ENCODE data around the gene TMEM134. TPM values are rescaled to one million over a fixed set of nuclear protein-coding genes. Genes with fewer than 3 reads are reported as not detected.

The TMEM134 gene
- total RNA-seq, 1 donor from 2014 or later = 51.4 TPM

DNA sequence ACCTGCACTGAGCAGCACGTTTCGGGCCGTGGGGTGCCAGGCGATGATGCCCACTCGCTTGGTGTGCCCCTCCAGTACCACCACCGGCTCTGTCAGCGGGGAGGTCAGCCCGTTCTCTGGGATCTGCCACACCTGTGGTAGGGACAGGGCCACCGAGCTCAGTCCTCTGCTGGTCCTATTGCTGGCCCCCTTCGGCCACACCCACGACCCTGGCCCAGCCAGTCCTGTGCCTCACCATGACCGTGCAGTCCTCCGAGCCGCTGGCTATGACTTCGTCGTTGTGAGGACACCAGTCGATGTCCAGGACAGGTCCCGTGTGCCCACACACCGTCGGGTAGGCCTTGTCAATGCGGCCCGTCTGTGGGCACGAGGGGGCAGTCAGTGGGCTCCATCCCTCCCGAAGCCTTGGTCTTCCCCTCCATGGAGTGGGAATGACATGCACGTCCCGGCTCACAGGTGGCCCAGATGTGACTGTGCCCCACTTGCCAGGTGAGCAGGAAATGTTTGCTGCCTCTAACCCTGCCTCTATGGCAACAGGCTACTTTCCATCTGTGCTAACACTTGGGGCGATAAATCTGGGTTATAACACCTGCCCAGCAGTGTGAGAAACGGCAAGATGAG, 27.2 kb downstream of the TMEM134 start:
- H3K36me3 Mint-ChIP-seq (ENCODE audit: unreplicated experiment) = peaks cover 12% of the 10 kb centered on the region
- no peaks in the 10 kb centered on the region for H3K27me3 Mint-ChIP-seq (ENCODE audit: unreplicated experiment)
- peak overlapping the region; percentile 87 for H3K4me3 Mint-ChIP-seq (ENCODE audit: unreplicated experiment)
- peaks cover 30% of the 10 kb centered on the region for H3K4me1 Mint-ChIP-seq (ENCODE audit: unreplicated experiment)
- no peak for DNase-seq (ENCODE audit: extremely low spot score, unreplicated experiment)
- no peaks in the 10 kb centered on the region for H3K9me3 Mint-ChIP-seq (ENCODE audit: unreplicated experiment)
- no peak overlapping the region for H3K27ac Mint-ChIP-seq (ENCODE audit: unreplicated experiment)
- TF ChIP-seq, protein P1, sequence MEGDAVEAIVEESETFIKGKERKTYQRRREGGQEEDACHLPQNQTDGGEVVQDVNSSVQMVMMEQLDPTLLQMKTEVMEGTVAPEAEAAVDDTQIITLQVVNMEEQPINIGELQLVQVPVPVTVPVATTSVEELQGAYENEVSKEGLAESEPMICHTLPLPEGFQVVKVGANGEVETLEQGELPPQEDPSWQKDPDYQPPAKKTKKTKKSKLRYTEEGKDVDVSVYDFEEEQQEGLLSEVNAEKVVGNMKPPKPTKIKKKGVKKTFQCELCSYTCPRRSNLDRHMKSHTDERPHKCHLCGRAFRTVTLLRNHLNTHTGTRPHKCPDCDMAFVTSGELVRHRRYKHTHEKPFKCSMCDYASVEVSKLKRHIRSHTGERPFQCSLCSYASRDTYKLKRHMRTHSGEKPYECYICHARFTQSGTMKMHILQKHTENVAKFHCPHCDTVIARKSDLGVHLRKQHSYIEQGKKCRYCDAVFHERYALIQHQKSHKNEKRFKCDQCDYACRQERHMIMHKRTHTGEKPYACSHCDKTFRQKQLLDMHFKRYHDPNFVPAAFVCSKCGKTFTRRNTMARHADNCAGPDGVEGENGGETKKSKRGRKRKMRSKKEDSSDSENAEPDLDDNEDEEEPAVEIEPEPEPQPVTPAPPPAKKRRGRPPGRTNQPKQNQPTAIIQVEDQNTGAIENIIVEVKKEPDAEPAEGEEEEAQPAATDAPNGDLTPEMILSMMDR (IDR thresholded peaks at IDR 0.05) = no peak

DNA sequence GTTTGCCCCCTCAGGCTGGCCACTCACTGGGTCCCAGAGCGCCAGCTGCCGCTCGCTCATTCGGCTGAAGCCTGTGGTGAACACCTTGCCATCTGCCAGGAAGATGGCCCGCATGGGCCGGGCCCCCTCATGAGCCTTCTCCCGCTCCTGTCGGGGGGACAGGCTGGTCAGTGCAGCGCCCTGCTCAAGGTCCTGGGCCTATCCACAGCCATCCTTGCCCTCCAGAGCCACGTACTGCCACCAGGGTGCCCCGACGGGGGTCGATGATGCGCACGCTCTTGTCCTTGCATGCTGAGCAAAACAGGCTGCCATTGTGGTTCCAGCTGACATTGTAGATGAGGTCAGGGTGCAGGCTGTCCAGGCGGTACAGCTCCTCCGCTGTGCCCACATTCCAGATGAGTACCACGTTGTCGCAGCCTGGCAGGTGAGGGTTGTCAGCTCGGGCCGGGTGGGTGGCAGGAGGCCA, 27.9 kb downstream of the TMEM134 start:
- Mint-ChIP-seq H3K36me3 (ENCODE audit: unreplicated experiment) (peaks cover 12% of the 10 kb centered on the region), H3K9me3 (ENCODE audit: unreplicated experiment) (no peaks in the 10 kb centered on the region), H3K4me1 (ENCODE audit: unreplicated experiment) (peaks cover 33% of the 10 kb centered on the region), H3K27ac (ENCODE audit: unreplicated experiment) (no peak overlapping the region), H3K27me3 (ENCODE audit: unreplicated experiment) (no peaks in the 10 kb centered on the region), H3K4me3 (ENCODE audit: unreplicated experiment) (no peak overlapping the region)
- no peak for DNase-seq (ENCODE audit: extremely low spot score, unreplicated experiment)
- TF ChIP-seq, protein P1 (IDR thresholded peaks at IDR 0.05) = no peak

DNA sequence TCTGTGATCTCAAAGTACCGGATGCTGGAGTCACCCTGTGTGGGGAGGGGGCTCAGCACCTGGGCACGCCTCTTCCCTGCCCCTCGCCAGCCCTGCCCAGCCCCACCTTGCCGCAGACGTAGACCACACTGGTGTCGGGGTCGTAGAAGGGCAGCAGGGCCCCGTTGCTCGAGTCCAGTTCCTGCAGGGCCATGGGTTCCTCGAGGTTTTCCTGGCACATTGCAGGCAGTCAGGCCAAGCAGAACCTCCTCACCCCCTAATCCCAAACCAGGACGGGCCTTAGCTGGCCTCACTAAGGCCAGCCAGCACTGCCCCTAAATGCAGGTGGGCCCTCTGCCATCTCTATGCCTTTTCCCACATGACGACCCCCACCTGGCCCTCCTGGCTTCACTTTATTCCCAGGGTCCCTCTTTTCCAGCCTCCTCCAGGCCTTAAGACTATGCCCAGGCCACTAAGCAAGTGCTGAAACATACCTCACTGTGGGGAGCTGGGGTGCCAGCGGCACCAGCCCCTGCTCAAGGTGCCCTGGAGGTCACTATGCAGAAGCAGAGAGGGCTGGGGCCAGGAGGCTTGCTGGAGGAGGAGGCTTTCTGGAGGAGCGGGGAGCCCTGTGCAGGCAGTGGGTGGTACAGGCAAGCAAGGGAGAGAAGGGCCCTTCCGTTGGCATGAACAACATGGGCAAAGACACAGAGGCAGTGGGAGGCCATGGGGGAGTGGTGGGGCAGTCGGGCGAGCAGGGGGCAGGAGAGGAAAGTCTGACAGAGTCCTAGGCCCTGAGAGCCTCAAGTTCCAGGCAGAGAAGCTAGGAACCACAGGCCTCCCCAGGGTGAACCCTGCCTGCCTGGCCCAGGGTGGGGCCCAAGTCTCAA, 28.6 kb downstream of the TMEM134 start:
- DNase-seq (ENCODE audit: extremely low spot score, unreplicated experiment) = no peak
- peaks cover 12% of the 10 kb centered on the region for H3K36me3 Mint-ChIP-seq (ENCODE audit: unreplicated experiment)
- no peaks in the 10 kb centered on the region for H3K9me3 Mint-ChIP-seq (ENCODE audit: unreplicated experiment)
- H3K4me3 Mint-ChIP-seq (ENCODE audit: unreplicated experiment) = no peak overlapping the region
- H3K4me1 Mint-ChIP-seq (ENCODE audit: unreplicated experiment) = peaks cover 33% of the 10 kb centered on the region
- no peaks in the 10 kb centered on the region for H3K27me3 Mint-ChIP-seq (ENCODE audit: unreplicated experiment)
- H3K27ac Mint-ChIP-seq (ENCODE audit: unreplicated experiment) = no peak overlapping the region
- TF ChIP-seq, protein P1 (IDR thresholded peaks at IDR 0.05) = no peak

- TF ChIP-seq, protein P1 (IDR thresholded peaks at IDR 0.05) = peak; percentile 26
- Mint-ChIP-seq H3K4me3 (ENCODE audit: unreplicated experiment) (no peak overlapping the region), H3K27ac (ENCODE audit: unreplicated experiment) (peak overlapping the region; percentile 35), H3K27me3 (ENCODE audit: unreplicated experiment) (no peaks in the 10 kb centered on the region), H3K9me3 (ENCODE audit: unreplicated experiment) (no peaks in the 10 kb centered on the region), H3K36me3 (ENCODE audit: unreplicated experiment) (peaks cover 12% of the 10 kb centered on the region), H3K4me1 (ENCODE audit: unreplicated experiment) (peaks cover 32% of the 10 kb centered on the region)
- no peak for DNase-seq (ENCODE audit: extremely low spot score, unreplicated experiment)
These were observed 29.5 kb downstream of the TMEM134 start for GRCh38 chr11:67439321-67440228.

Data from osteocyte (in vitro differentiated cells).